Measurements from ENCODE around the gene OAS2. TPM values are rescaled to one million over a fixed set of nuclear protein-coding genes. Genes with fewer than 3 reads are reported as not detected.

OAS2 gene
- total and polyA plus RNA-seq, 10 of the 15 experiments (the other 5 are each of a cell fraction or from before 2014, with no cell fraction given): 32.4 to 290 (median 90.2) TPM

DNA sequence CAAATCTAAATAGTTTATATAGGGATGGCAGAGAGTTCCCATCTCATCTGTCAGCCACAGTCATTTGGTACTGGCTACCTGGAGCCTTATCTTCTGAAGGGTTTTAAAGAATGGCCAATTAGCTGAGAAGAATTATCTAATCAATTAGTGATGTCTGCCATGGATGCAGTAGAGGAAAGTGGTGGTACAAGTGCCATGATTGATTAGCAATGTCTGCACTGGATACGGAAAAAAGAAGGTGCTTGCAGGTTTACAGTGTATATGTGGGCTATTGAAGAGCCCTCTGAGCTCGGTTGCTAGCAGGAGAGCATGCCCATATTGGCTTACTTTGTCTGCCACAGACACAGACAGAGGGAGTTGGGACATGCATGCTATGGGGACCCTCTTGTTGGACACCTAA, 7.9 kb upstream of the OAS2 start:
- Histone ChIP-seq H2AFZ (ENCODE audit: control insufficient read depth, low read depth, low read length) (no peak overlapping the region), H3K4me3 (no peak overlapping the region), H3K27me3 (replicated peaks in 1 of 2; ENCODE audit: control insufficient read depth in 2 of 2, insufficient read depth in 2 of 2, low read length in 1 of 2) (no peaks in the 10 kb centered on the region), H3K4me2 (ENCODE audit: control insufficient read depth, insufficient read depth) (no peak overlapping the region), H3K9me3 (replicated peaks; ENCODE audit: control insufficient read depth, insufficient read depth, low read length) (no peaks in the 10 kb centered on the region), H3K27ac (ENCODE audit: control insufficient read depth, insufficient read depth) (no peak overlapping the region), H4K20me1 (ENCODE audit: control insufficient read depth, insufficient read depth) (no peaks in the 10 kb centered on the region), H3K9ac (ENCODE audit: control insufficient read depth, insufficient read depth, low read length) (no peak overlapping the region), H3K79me2 (ENCODE audit: control insufficient read depth, insufficient read depth, low read length) (no peaks in the 10 kb centered on the region), H3K4me1 (ENCODE audit: control insufficient read depth, insufficient read depth, low read length) (no peaks in the 10 kb centered on the region), H3K36me3 (ENCODE audit: control insufficient read depth in 2 of 2, insufficient read depth in 2 of 2, low read length in 1 of 2) (peaks cover 3 to 6% of the 10 kb centered on the region in 2 experiments; a peak in 3 of 4 replicates)
- no peak for ATAC-seq
- peak; percentile 18 for FAIRE-seq
- ChIA-PET SMC1A (ENCODE audit: uncharacterized antibody, unreplicated experiment) (interaction anchor here (0.6 kb wide), 1 partner anchor 33 kb away, joined by 3 read pairs; no protein-coding TSS in a partner anchor), RAD21 (ENCODE audit: unreplicated experiment) (no interaction called here), CTCF (interaction anchor here (0.5 to 0.8 kb wide), 2 partner anchors 22 to 63 kb away, joined by 3 to 4 read pairs; no protein-coding TSS in a partner anchor), POLR2A (no interaction called here)
- BruUV-seq (replicated peaks): no TSS peak
- no peak for DNase-seq (ENCODE audit: low read depth, low spot score)
- WGBS (ENCODE audit: insufficient coverage, insufficient replicate concordance, low lambda C conversion rate, missing lambda C conversion rate): 92% methylated on average over 2 of the region's 2 CpGs
- intact Hi-C loops (cut with micrococcal nuclease; ENCODE audit: unreplicated experiment) (no loop called here), in situ Hi-C loops (cut with MboI) (no loop called here)
- no peak for TF ChIP-seq TCF12 (IDR thresholded peaks at IDR 0.05; ENCODE audit: low read depth, low read length)
- TF ChIP-seq, protein P1, sequence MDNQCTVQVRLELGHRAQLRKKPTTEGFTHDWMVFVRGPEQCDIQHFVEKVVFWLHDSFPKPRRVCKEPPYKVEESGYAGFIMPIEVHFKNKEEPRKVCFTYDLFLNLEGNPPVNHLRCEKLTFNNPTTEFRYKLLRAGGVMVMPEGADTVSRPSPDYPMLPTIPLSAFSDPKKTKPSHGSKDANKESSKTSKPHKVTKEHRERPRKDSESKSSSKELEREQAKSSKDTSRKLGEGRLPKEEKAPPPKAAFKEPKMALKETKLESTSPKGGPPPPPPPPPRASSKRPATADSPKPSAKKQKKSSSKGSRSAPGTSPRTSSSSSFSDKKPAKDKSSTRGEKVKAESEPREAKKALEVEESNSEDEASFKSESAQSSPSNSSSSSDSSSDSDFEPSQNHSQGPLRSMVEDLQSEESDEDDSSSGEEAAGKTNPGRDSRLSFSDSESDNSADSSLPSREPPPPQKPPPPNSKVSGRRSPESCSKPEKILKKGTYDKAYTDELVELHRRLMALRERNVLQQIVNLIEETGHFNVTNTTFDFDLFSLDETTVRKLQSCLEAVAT (IDR thresholded peaks at IDR 0.05): 0 out of 2 replicates have a peak, but pooled peaks have one; percentile 55

DNA sequence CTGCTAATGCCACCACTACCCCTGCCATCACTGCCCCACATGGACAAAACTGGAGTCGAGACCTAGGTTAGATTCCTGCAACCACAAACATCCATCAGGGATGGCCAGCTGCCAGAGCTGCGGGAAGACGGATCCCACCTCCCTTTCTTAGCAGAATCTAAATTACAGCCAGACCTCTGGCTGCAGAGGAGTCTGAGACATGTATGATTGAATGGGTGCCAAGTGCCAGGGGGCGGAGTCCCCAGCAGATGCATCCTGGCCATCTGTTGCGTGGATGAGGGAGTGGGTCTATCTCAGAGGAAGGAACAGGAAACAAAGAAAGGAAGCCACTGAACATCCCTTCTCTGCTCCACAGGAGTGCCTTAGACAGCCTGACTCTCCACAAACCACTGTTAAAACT, 7.1 kb upstream of the OAS2 start:
- BruUV-seq (replicated peaks): no TSS peak
- H4K20me1 ChIP-seq (ENCODE audit: control insufficient read depth, insufficient read depth): no peaks in the 10 kb centered on the region
- H3K27ac ChIP-seq (ENCODE audit: control insufficient read depth, insufficient read depth): no peak overlapping the region
- DNase-seq (ENCODE audit: low read depth, low spot score) (no peak), FAIRE-seq (no peak), ATAC-seq (no peak)
- H2AFZ ChIP-seq (ENCODE audit: control insufficient read depth, low read depth, low read length): no peak overlapping the region
- RAD21 ChIA-PET (ENCODE audit: unreplicated experiment): no interaction called here
- H3K4me2 ChIP-seq (ENCODE audit: control insufficient read depth, insufficient read depth): no peak overlapping the region
- H3K9me3 ChIP-seq (replicated peaks; ENCODE audit: control insufficient read depth, insufficient read depth, low read length): no peaks in the 10 kb centered on the region
- no peak overlapping the region for H3K9ac ChIP-seq (ENCODE audit: control insufficient read depth, insufficient read depth, low read length)
- H3K4me1 ChIP-seq (ENCODE audit: control insufficient read depth, insufficient read depth, low read length): no peaks in the 10 kb centered on the region; the same call in 1 of the 2 replicates
- no peaks in the 10 kb centered on the region for H3K27me3 ChIP-seq (replicated peaks in 1 of 2; ENCODE audit: control insufficient read depth in 2 of 2, insufficient read depth in 2 of 2, low read length in 1 of 2)
- peaks cover 3 to 6% of the 10 kb centered on the region in 2 experiments; a peak in 3 of 4 replicates for H3K36me3 ChIP-seq (ENCODE audit: control insufficient read depth in 2 of 2, insufficient read depth in 2 of 2, low read length in 1 of 2)
- in situ Hi-C loops (cut with MboI) (no loop called here), intact Hi-C loops (cut with micrococcal nuclease; ENCODE audit: unreplicated experiment) (no loop called here)
- H3K4me3 ChIP-seq: no peak overlapping the region
- 75% methylated on average over 5 of the region's 5 CpGs for WGBS (ENCODE audit: insufficient coverage, insufficient replicate concordance, low lambda C conversion rate, missing lambda C conversion rate)
- no peaks in the 10 kb centered on the region for H3K79me2 ChIP-seq (ENCODE audit: control insufficient read depth, insufficient read depth, low read length)
- SMC1A ChIA-PET (ENCODE audit: uncharacterized antibody, unreplicated experiment): interaction anchor here (1.7 kb wide), 1 partner anchor 46 kb away, joined by 6 read pairs; no protein-coding TSS in a partner anchor
- CTCF ChIA-PET: interaction anchor here (0.8 kb wide), 1 partner anchor 22 kb away, joined by 3 read pairs; no protein-coding TSS in a partner anchor
- POLR2A ChIA-PET: no interaction called here
- TF ChIP-seq, protein P2, sequence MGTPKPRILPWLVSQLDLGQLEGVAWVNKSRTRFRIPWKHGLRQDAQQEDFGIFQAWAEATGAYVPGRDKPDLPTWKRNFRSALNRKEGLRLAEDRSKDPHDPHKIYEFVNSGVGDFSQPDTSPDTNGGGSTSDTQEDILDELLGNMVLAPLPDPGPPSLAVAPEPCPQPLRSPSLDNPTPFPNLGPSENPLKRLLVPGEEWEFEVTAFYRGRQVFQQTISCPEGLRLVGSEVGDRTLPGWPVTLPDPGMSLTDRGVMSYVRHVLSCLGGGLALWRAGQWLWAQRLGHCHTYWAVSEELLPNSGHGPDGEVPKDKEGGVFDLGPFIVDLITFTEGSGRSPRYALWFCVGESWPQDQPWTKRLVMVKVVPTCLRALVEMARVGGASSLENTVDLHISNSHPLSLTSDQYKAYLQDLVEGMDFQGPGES (IDR thresholded peaks at IDR 0.05): no peak
- TF ChIP-seq ZNF207 (IDR thresholded peaks at IDR 0.05; ENCODE audit: borderline replicate concordance) (no peak), ESRRA (IDR thresholded peaks at IDR 0.05; ENCODE audit: low read length) (no peak), POLR2AphosphoS2 (IDR thresholded peaks at IDR 0.05; ENCODE audit: low read depth, low read length) (no peak), STAT3 (IDR thresholded peaks at IDR 0.05; ENCODE audit: low read depth, low read length) (no peak), SUPT20H (IDR thresholded peaks at IDR 0.05; ENCODE audit: borderline replicate concordance, control insufficient read depth, low read depth, low read length) (no peak)
- TF ChIP-seq, protein P3, sequence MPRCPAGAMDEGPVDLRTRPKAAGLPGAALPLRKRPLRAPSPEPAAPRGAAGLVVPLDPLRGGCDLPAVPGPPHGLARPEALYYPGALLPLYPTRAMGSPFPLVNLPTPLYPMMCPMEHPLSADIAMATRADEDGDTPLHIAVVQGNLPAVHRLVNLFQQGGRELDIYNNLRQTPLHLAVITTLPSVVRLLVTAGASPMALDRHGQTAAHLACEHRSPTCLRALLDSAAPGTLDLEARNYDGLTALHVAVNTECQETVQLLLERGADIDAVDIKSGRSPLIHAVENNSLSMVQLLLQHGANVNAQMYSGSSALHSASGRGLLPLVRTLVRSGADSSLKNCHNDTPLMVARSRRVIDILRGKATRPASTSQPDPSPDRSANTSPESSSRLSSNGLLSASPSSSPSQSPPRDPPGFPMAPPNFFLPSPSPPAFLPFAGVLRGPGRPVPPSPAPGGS (IDR thresholded peaks at IDR 0.05; ENCODE audit: borderline replicate concordance, insufficient read depth, low read depth, low read length, poor library complexity, severe bottlenecking): no peak
- TF ChIP-seq, protein P4, sequence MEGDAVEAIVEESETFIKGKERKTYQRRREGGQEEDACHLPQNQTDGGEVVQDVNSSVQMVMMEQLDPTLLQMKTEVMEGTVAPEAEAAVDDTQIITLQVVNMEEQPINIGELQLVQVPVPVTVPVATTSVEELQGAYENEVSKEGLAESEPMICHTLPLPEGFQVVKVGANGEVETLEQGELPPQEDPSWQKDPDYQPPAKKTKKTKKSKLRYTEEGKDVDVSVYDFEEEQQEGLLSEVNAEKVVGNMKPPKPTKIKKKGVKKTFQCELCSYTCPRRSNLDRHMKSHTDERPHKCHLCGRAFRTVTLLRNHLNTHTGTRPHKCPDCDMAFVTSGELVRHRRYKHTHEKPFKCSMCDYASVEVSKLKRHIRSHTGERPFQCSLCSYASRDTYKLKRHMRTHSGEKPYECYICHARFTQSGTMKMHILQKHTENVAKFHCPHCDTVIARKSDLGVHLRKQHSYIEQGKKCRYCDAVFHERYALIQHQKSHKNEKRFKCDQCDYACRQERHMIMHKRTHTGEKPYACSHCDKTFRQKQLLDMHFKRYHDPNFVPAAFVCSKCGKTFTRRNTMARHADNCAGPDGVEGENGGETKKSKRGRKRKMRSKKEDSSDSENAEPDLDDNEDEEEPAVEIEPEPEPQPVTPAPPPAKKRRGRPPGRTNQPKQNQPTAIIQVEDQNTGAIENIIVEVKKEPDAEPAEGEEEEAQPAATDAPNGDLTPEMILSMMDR (IDR thresholded peaks at IDR 0.05 in 2 of 3, conservative IDR thresholded peaks at IDR 0.05 in 1 of 3; ENCODE audit: control insufficient read depth in 2 of 3, extremely low read depth in 1 of 3, insufficient read depth in 1 of 3, low read depth in 3 of 3, low read length in 3 of 3): no peak
